Caco-2 (cell line): Measurements from ENCODE around the gene CGB7. TPM values are rescaled to one million over a fixed set of nuclear protein-coding genes. Genes with fewer than 3 reads are reported as not detected.
A peak's percentile ranks its signal among the peaks of the same experiment; 100 is the strongest.
"Not testable (repeated sequence)": the region's sequence is repeated elsewhere in the genome, so short reads cannot be mapped to it uniquely, and the experiment has no call there.

Source experiments
- BruUV-seq: library from RNA; stranded (reverse); fragments of 400-500 nt; replicated peaks from 2 replicates; lab custom pipeline; 2021; lab: Mats Ljungman, UMichigan
- CTCF ChIA-PET: fragments of 300-600 bp; sonication (Branson Sonifier 250); formaldehyde crosslinking; loops from one replicate; lab custom pipeline; 2022; ENCODE audit warnings: antibody characterized with exemption; lab: Charles Lee
- POLR2A ChIA-PET: fragments of 300-600 bp; sonication (Branson Sonifier 250); formaldehyde crosslinking; loops from one replicate; lab custom pipeline; 2022; ENCODE audit warnings: antibody characterized with exemption; lab: Charles Lee
- DNase-seq, 2 experiments: peaks; one replicate each; pipeline versions ENCODE4 v3.0.0 to v3.0.0-alpha.2; 2020 to 2022
- H3K27me3 ChIP-seq: replicated peaks from 2 replicates; pipeline ENCODE4 v1.6.0; 2011; ENCODE audit warnings: low read length; ENCODE audit not compliant: control insufficient read depth, insufficient read depth
- H3K36me3 ChIP-seq: 2 replicates; pipeline ENCODE4 v1.5.1; 2011; ENCODE audit warnings: low read length; ENCODE audit not compliant: control insufficient read depth, insufficient read depth
- H3K4me1 ChIP-seq: fragments of 250-450 bp; sonication (Bioruptor Pico); 2 replicates; pipeline ENCODE4 v1.5.1; 2020; ENCODE audit warnings: mild to moderate bottlenecking
- H3K4me3 ChIP-seq: 2 replicates; pipeline ENCODE4 v1.5.1; 2011; ENCODE audit warnings: low read depth, mild to moderate bottlenecking, control low read depth, low read length
- H3K9me3 ChIP-seq: fragments of 250-450 bp; sonication (Bioruptor Pico); 2 replicates; pipeline ENCODE4 v1.5.1; 2020; ENCODE audit warnings: mild to moderate bottlenecking, moderate library complexity
- H3K27ac Mint-ChIP-seq: one replicate; pipeline ENCODE4 v1.8.0; 2022; ENCODE audit warnings: mixed read lengths; ENCODE audit not compliant: unreplicated experiment
- H3K27me3 Mint-ChIP-seq: one replicate; pipeline ENCODE4 v1.8.0; 2022; ENCODE audit warnings: mixed read lengths; ENCODE audit not compliant: insufficient read depth, unreplicated experiment
- H3K36me3 Mint-ChIP-seq: one replicate; pipeline ENCODE4 v1.8.0; 2022; ENCODE audit warnings: mild to moderate bottlenecking, mixed read lengths; ENCODE audit not compliant: insufficient read depth, unreplicated experiment
- H3K4me1 Mint-ChIP-seq: one replicate; pipeline ENCODE4 v1.8.0; 2022; ENCODE audit warnings: low read depth, mixed read lengths; ENCODE audit not compliant: unreplicated experiment
- H3K4me3 Mint-ChIP-seq: one replicate; pipeline ENCODE4 v1.8.0; 2022; ENCODE audit warnings: mild to moderate bottlenecking, moderate library complexity, mixed read lengths; ENCODE audit not compliant: unreplicated experiment
- H3K9me3 Mint-ChIP-seq: one replicate; pipeline ENCODE4 v1.8.0; 2022; ENCODE audit warnings: mixed read lengths; ENCODE audit not compliant: unreplicated experiment
- CTCF ChIP-seq, 2 experiments: fragments of 200-600 bp in 1 of 2; IDR thresholded peaks; 1 replicate in 1 of 2; 2 replicates in 1 of 2; pipeline versions ENCODE4 v1.5.1 to v1.8.0; 2011 to 2022; ENCODE audit warnings: antibody characterized with exemption in 1 of 2, control low read depth in 1 of 2, inconsistent platforms in 1 of 2, low read depth in 1 of 2, low read length in 1 of 2, mild to moderate bottlenecking in 1 of 2, moderate library complexity in 1 of 2; ENCODE audit not compliant: insufficient read depth in 1 of 2, severe bottlenecking in 1 of 2, unreplicated experiment in 1 of 2
- intact Hi-C: fragments of 100-400 bp; cut with micrococcal nuclease; formaldehyde crosslinking; loops from one replicate; pipeline ENCODE4 v1.10.0; 2022; ENCODE audit not compliant: unreplicated experiment
- total RNA-seq: library from RNA; stranded (reverse); gene quantifications from 2 replicates; pipeline ENCODE4 v1.2.3, GENCODE V29; 2022

CGB7 gene
- total RNA-seq, 1 experiment from 2014 or later = 3.0 TPM

- DNase-seq = peak; percentile 73 to 74
- H3K36me3 Mint-ChIP-seq = not testable (repeated sequence)
- peak; percentile 53 to 85 for TF ChIP-seq CTCF (IDR thresholded peaks at IDR 0.05; ENCODE audit: insufficient read depth in 1 of 2, low read depth in 1 of 2, low read length in 1 of 2, severe bottlenecking in 1 of 2, unreplicated experiment in 1 of 2)
Observed at GRCh38 chr19:49036815-49037214, 20.7 kb downstream of the CGB7 start, which contains the start of gene CGB1. Gene CGB1 (minus strand): TSS chr19:49036895. CDS start chr19:49036711, 184 bp downstream.

GRCh38 chr19:49031642-49032301 lies 25.8 kb downstream of the CGB7 start, which contains the start of gene CGB2:
Gene CGB2 (plus strand): TSS chr19:49031890. CDS start chr19:49032096, 206 bp downstream.
- TF ChIP-seq CTCF (IDR thresholded peaks at IDR 0.05; ENCODE audit: insufficient read depth in 1 of 2, low read depth in 1 of 2, low read length in 1 of 2, severe bottlenecking in 1 of 2, unreplicated experiment in 1 of 2) = peak; percentile 32 to 77
- H3K4me1 Mint-ChIP-seq, CTCF ChIA-PET, H3K9me3 ChIP-seq, intact Hi-C loops, POLR2A ChIA-PET, H3K36me3 ChIP-seq, BruUV-seq, H3K27me3 ChIP-seq, H3K4me3 ChIP-seq, H3K27me3 Mint-ChIP-seq, H3K36me3 Mint-ChIP-seq, H3K4me1 ChIP-seq, H3K9me3 Mint-ChIP-seq: not testable (repeated sequence)
- Mint-ChIP-seq H3K4me3 (peak within 1 kb of the TSS; percentile 36), H3K27ac (peak within 1 kb of the TSS; percentile 55)
- DNase-seq = peak; percentile 74 to 80

More at GRCh38 chr19:49036815-49037214, 20.7 kb downstream of the CGB7 start, which contains the start of gene CGB1:
- POLR2A ChIA-PET, H3K36me3 ChIP-seq, BruUV-seq, CTCF ChIA-PET, H3K4me1 Mint-ChIP-seq, H3K27me3 Mint-ChIP-seq, intact Hi-C loops, H3K27me3 ChIP-seq, H3K4me1 ChIP-seq, H3K4me3 ChIP-seq, H3K9me3 Mint-ChIP-seq, H3K27ac Mint-ChIP-seq, H3K9me3 ChIP-seq, H3K4me3 Mint-ChIP-seq: not testable (repeated sequence)

- CTCF ChIA-PET, H3K9me3 Mint-ChIP-seq, DNase-seq, H3K36me3 ChIP-seq, POLR2A ChIA-PET, H3K4me1 Mint-ChIP-seq, H3K27me3 ChIP-seq, BruUV-seq, H3K36me3 Mint-ChIP-seq, H3K9me3 ChIP-seq, H3K4me3 Mint-ChIP-seq, H3K27me3 Mint-ChIP-seq, H3K4me3 ChIP-seq, H3K4me1 ChIP-seq, H3K27ac Mint-ChIP-seq, intact Hi-C loops: not testable (repeated sequence)
Observed at GRCh38 chr19:49030323-49030722, 27.2 kb downstream of the CGB7 start.

- H3K4me1 Mint-ChIP-seq, H3K9me3 ChIP-seq, H3K4me3 Mint-ChIP-seq, DNase-seq, H3K4me3 ChIP-seq, H3K27me3 Mint-ChIP-seq, H3K27ac Mint-ChIP-seq, H3K9me3 Mint-ChIP-seq, CTCF ChIA-PET, POLR2A ChIA-PET, H3K36me3 Mint-ChIP-seq, H3K36me3 ChIP-seq, H3K4me1 ChIP-seq, BruUV-seq, H3K27me3 ChIP-seq, intact Hi-C loops: not testable (repeated sequence)
Observed at GRCh38 chr19:49029749-49030148, 27.8 kb downstream of the CGB7 start.

- H3K27me3 ChIP-seq, H3K36me3 Mint-ChIP-seq, H3K9me3 ChIP-seq, intact Hi-C loops, H3K9me3 Mint-ChIP-seq, DNase-seq, H3K4me3 Mint-ChIP-seq, BruUV-seq, H3K27ac Mint-ChIP-seq, CTCF ChIA-PET, H3K4me1 Mint-ChIP-seq, H3K4me1 ChIP-seq, H3K36me3 ChIP-seq, H3K4me3 ChIP-seq, H3K27me3 Mint-ChIP-seq: not testable (repeated sequence)
- POLR2A ChIA-PET = interaction anchor here (0.6 kb wide), 1 partner anchor 658 kb away, joined by 3 read pairs; no protein-coding TSS in a partner anchor
Observed at GRCh38 chr19:49028686-49029085, 28.9 kb downstream of the CGB7 start.
